HepG2 (cell line): ENCODE data around the gene EXOC7. TPM values are rescaled to one million over a fixed set of nuclear protein-coding genes. Genes with fewer than 3 reads are reported as not detected.
A peak's percentile ranks its signal among the peaks of the same experiment; 100 is the strongest.

Source experiments
- DMAP1 ChIP-seq: IDR thresholded peaks from 2 replicates; pipeline ENCODE4 v1.6.1; 2016
- FOXM1 ChIP-seq: sonication (generic); formaldehyde crosslinking; IDR thresholded peaks from 2 replicates; pipeline ENCODE4 v1.5.0; 2020; ENCODE audit warnings: missing genetic modification reagents
- HMG20B ChIP-seq: conservative IDR thresholded peaks from 2 replicates; pipeline ENCODE4 v1.6.1; 2016; ENCODE audit warnings: missing genetic modification reagents, missing compliant biosample characterization
- MED1 ChIP-seq: sonication (generic); formaldehyde crosslinking; IDR thresholded peaks from 2 replicates; pipeline ENCODE4 v1.4.0; 2020; ENCODE audit warnings: missing genetic modification reagents
- MTF2 ChIP-seq: sonication (generic); formaldehyde crosslinking; IDR thresholded peaks from 2 replicates; pipeline ENCODE4 v1.5.0; 2020; ENCODE audit warnings: missing genetic modification reagents, borderline replicate concordance
- MXD3 ChIP-seq: IDR thresholded peaks from 2 replicates; pipeline ENCODE4 v1.6.1; 2016; ENCODE audit warnings: mild to moderate bottlenecking, missing biosample characterization, missing genetic modification reagents
- NFATC3 ChIP-seq: sonication (generic); formaldehyde crosslinking; IDR thresholded peaks from 2 replicates; pipeline ENCODE4 v1.5.1; 2020; ENCODE audit warnings: mild to moderate bottlenecking, missing genetic modification reagents
- ZC3H4 ChIP-seq: sonication (generic); formaldehyde crosslinking; IDR thresholded peaks from 2 replicates; pipeline ENCODE4 v1.4.0; 2020; ENCODE audit warnings: missing genetic modification reagents, borderline replicate concordance
- ZNF275 ChIP-seq: sonication (generic); formaldehyde crosslinking; IDR thresholded peaks from 2 replicates; pipeline ENCODE4 v1.8.0; 2022; ENCODE audit warnings: missing genetic modification reagents, mild to moderate bottlenecking, inconsistent platforms, borderline replicate concordance
- ZNF350 ChIP-seq: sonication (generic); formaldehyde crosslinking; IDR thresholded peaks from 2 replicates; pipeline ENCODE4 v1.4.0; 2020; ENCODE audit warnings: mild to moderate bottlenecking, low read depth, missing genetic modification reagents, borderline replicate concordance
- ZNF609 ChIP-seq: sonication (generic); formaldehyde crosslinking; IDR thresholded peaks from 2 replicates; pipeline ENCODE4 v1.4.0; 2020; ENCODE audit warnings: mild to moderate bottlenecking, missing genetic modification reagents, borderline replicate concordance
- ZNF75D ChIP-seq: sonication (generic); formaldehyde crosslinking; IDR thresholded peaks from 2 replicates; pipeline ENCODE4 v1.8.1; 2023; ENCODE audit warnings: missing genetic modification reagents, mild to moderate bottlenecking, borderline replicate concordance
- ZNF891 ChIP-seq: sonication (generic); formaldehyde crosslinking; IDR thresholded peaks from 2 replicates; pipeline ENCODE4 v1.5.0; 2020; ENCODE audit warnings: mild to moderate bottlenecking, missing genetic modification reagents
- polyA plus RNA-seq, 8 experiments: library from polyadenylated mRNA; depleted of rRNA in 3 of 8; stranded (reverse) in 7 of 8; unstranded in 1 of 8; fragments of >200 nt; fragmentation: Illumina TruSeq in 4 of 8; extraction: Trizol in 4 of 8; gene quantifications; 2 replicates each; pipeline versions ENCODE4 v1.2.1 to v1.2.3, GENCODE V29; 2011 to 2016; ENCODE audit warnings: low read depth in 4 of 8, missing spikeins in 1 of 8, mixed read lengths in 1 of 8; ENCODE audit not compliant: insufficient read depth in 1 of 8
- total RNA-seq, 5 experiments: library from RNA; depleted of rRNA; stranded (reverse); fragments of >200 nt; fragmentation: Illumina TruSeq; extraction: Trizol; gene quantifications; 2 replicates each; pipeline ENCODE4 v1.2.3, GENCODE V29; 2016; ENCODE audit warnings: low read depth in 1 of 5
- TF ChIP-seq, protein P1 (sequence below): sonication (generic); formaldehyde crosslinking; IDR thresholded peaks from 2 replicates; pipeline ENCODE4 v1.4.0; 2020; ENCODE audit warnings: missing genetic modification reagents; ENCODE audit errors: not compliant biosample characterization
- TF ChIP-seq, protein P2 (sequence below): conservative IDR thresholded peaks from 2 replicates; pipeline ENCODE4 v1.6.1; 2018; ENCODE audit warnings: missing genetic modification reagents
- TF ChIP-seq, protein P3 (sequence below): sonication (generic); formaldehyde crosslinking; IDR thresholded peaks from 2 replicates; pipeline ENCODE4 v1.5.1; 2020; ENCODE audit warnings: missing genetic modification reagents, mild to moderate bottlenecking, borderline replicate concordance

The EXOC7 gene
- total and polyA plus RNA-seq, 2 of the 13 experiments (the other 11 are each of a cell fraction or from before 2014, with no cell fraction given) = 86.9 to 116 TPM

DNA sequence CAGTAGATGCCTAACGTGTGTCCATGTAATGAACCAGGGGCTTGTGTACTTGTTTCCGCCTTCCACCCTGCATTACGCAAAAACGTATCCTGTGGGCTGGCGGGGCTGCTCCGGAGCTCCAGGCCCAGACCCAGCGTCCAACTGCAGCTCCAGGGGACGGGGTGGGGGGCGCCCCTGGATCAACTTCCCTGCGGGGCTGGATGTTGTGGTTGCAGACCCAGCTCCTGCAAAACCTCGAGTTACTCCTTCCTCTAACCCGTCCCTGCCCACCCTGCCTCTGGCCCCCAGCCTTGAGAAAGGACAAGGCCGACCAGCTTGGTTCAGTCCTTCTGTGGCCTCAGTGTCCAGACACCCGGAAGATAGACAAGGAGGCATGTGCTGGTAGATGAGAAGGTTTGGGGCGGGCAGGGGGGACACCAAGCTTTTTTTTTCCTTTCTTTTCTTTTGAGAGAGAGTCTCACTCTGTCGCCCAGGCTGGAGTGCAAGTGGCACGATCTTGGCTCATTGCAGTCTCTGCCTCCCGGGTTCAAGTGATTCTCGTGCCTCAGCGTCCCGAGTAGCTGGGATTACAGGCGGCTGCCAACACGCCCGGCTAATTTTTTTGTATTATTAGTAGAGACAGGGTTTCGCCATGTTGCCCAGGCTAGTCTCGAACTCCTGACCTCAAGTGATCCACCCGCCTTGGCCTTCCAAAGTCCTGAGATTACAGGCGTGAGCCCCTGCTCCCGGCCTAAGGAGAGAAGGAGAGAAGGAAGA is 731 bp upstream of the EXOC7 start (continued):
- peak; percentile 90 for TF ChIP-seq ZC3H4 (CRISPR knock-in tag)
- 0 out of 2 replicates have a peak, but pooled peaks have one; percentile 2 for TF ChIP-seq ZNF891 (CRISPR knock-in tag)
- TF ChIP-seq MED1 = peak; percentile 8; the same call in 1 of the 2 replicates
- TF ChIP-seq, protein P1, sequence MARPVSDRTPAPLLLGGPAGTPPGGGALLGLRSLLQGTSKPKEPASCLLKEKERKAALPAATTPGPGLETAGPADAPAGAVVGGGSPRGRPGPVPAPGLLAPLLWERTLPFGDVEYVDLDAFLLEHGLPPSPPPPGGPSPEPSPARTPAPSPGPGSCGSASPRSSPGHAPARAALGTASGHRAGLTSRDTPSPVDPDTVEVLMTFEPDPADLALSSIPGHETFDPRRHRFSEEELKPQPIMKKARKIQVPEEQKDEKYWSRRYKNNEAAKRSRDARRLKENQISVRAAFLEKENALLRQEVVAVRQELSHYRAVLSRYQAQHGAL (CRISPR knock-in tag) = no peak
- 0 out of 2 replicates have a peak, but pooled peaks have one; percentile 11 for TF ChIP-seq ZNF350 (CRISPR knock-in tag)
- TF ChIP-seq MXD3 (CRISPR knock-in tag) = 0 out of 2 replicates have a peak, but pooled peaks have one; percentile 12
- TF ChIP-seq, protein P2, sequence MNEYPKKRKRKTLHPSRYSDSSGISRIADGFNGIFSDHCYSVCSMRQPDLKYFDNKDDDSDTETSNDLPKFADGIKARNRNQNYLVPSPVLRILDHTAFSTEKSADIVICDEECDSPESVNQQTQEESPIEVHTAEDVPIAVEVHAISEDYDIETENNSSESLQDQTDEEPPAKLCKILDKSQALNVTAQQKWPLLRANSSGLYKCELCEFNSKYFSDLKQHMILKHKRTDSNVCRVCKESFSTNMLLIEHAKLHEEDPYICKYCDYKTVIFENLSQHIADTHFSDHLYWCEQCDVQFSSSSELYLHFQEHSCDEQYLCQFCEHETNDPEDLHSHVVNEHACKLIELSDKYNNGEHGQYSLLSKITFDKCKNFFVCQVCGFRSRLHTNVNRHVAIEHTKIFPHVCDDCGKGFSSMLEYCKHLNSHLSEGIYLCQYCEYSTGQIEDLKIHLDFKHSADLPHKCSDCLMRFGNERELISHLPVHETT (CRISPR knock-in tag) = no peak
- TF ChIP-seq FOXM1 = no peak
- TF ChIP-seq MTF2 = peak; percentile 78; the same call in 1 of the 2 replicates
- no peak for TF ChIP-seq ZNF75D (CRISPR knock-in tag)
- TF ChIP-seq, protein P3, sequence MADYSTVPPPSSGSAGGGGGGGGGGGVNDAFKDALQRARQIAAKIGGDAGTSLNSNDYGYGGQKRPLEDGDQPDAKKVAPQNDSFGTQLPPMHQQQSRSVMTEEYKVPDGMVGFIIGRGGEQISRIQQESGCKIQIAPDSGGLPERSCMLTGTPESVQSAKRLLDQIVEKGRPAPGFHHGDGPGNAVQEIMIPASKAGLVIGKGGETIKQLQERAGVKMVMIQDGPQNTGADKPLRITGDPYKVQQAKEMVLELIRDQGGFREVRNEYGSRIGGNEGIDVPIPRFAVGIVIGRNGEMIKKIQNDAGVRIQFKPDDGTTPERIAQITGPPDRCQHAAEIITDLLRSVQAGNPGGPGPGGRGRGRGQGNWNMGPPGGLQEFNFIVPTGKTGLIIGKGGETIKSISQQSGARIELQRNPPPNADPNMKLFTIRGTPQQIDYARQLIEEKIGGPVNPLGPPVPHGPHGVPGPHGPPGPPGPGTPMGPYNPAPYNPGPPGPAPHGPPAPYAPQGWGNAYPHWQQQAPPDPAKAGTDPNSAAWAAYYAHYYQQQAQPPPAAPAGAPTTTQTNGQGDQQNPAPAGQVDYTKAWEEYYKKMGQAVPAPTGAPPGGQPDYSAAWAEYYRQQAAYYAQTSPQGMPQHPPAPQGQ (CRISPR knock-in tag) = no peak
- no peak for TF ChIP-seq NFATC3 (CRISPR knock-in tag)
- 0 out of 2 replicates have a peak, but pooled peaks have one; percentile 10 for TF ChIP-seq DMAP1 (CRISPR knock-in tag)
- 0 out of 2 replicates have a peak, but pooled peaks have one; percentile 7 for TF ChIP-seq ZNF609 (CRISPR knock-in tag)
- peak; percentile 37; the same call in 1 of the 2 replicates for TF ChIP-seq ZNF275 (CRISPR knock-in tag)
- TF ChIP-seq HMG20B (CRISPR knock-in tag) = no peak
